Left kidney (tissue), 2 donors: ENCODE data around the gene TXNDC11. TPM values are rescaled to one million over a fixed set of nuclear protein-coding genes. Genes with fewer than 3 reads are reported as not detected.
A peak's percentile ranks its signal among the peaks of the same experiment; 100 is the strongest.

ENCODE experiments used
- DNase-seq: peaks from one replicate; pipeline ENCODE4 v3.0.0-alpha.2; 2013
- polyA plus RNA-seq: library from polyadenylated mRNA; unstranded; fragments of 120-200 nt; gene quantifications from one replicate; pipeline ENCODE4 v1.2.1, GENCODE V29; 2013; ENCODE audit not compliant: insufficient read length

Gene TXNDC11
- polyA plus RNA-seq, 1 donor = 38.3 TPM

GRCh38 chr16:11658896-11659708 is 83.6 kb downstream of the TXNDC11 start:
- no peak for DNase-seq

- no peak for DNase-seq
These were observed 85.1 kb downstream of the TXNDC11 start for GRCh38 chr16:11657556-11657955.

DNA sequence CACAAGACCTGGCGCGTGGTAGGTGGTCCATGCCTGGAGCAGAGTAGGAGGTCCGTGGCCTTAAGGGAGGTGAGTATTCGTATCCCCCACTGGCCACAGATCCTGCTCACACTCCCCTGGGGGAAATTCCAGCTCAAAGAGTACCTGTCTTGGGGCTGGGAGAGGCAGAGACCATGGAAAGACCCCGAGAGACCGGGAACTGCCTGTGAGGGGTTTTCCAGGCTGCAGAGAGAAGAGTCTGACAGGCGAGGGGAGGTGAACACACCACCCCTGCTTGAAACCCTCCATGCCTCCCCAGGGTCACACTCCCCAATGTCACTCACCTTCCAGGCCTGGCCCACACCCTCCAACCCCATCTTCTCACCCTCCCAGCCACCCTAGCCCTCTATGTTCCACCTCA is 87.0 kb downstream of the TXNDC11 start:
- no peak for DNase-seq

- DNase-seq = no peak
These were observed 90.9 kb downstream of the TXNDC11 start for GRCh38 chr16:11651796-11652195.

GRCh38 chr16:11650641-11651591 is 91.7 kb downstream of the TXNDC11 start:
- no peak for DNase-seq

DNA sequence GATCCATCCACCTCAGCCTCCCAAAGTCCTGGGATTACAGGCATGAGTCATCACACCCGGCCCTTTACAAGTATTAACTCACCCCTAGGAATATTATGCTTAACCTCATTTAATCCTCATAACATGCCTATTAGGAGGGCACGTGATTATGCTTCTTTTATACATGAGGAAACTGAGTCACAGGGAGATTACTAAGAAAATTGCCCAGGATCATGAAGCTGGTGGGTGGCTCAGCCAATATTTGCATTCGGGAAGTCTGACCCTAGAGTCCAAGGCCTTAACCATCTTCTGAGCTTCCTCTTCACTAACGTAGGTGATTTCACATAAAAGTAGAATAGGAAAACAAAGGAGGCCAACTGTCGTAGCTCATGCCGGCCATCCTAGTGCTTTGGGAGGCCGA is 93.4 kb downstream of the TXNDC11 start:
- no peak for DNase-seq

DNA sequence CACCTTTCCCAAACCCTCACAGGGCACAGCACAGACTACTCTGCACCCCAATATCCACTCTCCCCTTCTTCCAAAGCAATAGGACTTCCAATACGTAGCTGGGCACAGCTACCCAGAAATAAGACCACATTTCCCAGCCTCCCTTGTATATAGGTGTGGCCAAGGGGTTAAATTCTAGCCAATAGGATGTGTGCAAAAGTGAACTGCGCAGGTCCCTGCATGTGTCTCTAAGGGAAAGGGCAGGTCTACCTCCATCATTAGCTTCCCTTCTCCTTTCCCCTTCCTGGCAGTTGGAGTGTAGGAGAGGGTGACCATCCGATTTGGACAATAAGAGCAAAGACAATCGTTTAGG is 99.9 kb downstream of the TXNDC11 start:
- DNase-seq = no peak

- peak; percentile 55 for DNase-seq
These were observed 101.5 kb downstream of the TXNDC11 start for GRCh38 chr16:11640987-11641817.

DNA sequence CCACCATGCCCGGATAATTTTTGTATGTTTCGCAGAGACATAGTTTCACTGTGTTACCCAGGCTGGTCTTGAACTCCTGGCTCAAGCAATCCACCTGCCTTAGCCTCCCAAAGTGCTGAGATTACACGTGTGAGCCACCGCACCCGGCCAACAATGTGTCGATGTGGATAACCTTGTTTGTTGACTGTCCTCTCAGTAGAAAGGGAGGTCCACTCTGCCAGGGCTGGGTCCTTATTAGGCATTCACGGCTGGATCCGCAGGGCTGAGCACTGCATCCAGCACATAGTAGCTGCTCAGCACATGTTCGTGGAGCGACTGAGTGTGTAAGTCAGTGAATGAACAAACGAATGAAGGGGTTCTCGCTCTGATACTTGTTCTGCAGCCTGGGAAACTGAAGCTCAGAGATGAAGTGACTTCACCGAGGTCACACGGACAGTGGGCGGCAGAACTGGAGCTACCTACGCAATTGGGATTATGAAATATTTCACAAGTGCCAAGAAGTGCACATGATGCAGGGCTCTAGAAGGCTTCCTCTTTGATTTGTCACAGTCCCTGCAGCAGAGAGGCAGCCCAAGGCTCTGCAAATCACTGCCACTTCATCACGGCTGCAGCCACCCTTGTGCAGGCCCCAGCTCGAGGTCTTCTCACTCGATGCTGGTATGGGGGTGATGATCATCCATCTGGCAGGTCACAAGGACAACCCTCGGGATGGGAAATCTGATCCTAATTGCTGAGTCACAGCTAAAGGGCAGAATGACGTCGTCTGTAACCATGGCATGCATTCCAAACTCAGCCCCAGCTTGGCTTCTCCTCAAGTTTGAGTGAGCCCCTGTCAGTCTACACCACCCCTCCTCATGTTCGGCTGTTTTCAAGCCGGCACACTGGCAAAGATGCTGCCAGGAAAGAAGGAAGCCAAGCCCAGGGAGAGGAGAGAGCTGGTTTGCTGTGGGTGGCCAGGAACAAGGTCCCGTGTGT is 102.4 kb downstream of the TXNDC11 start:
- DNase-seq = peak; percentile 49

DNA sequence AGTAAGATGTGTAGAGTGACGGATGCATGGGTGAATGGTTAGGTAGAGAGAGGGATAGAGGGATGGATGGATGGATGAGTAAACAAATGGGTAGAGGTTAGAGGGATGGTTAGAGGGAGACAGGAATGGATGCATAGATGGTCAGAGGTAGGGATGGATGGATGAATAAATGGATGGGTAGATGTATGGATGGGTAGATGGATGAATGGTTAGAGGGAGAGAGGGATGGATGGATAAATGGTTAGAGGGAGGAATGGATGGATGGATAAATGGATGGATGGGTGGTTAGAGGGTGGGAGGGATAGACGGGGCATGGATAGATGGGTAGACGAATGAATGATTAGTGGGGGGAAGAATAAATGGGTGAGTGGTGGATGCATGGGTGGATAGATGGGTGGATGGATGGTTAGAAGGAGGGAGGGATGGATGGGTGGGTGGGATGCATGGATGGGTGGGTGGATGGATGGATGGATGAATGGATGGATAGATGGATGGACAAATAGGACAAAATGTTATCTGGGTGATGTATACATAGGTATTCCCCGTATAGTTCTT is 103.6 kb downstream of the TXNDC11 start:
- DNase-seq = no peak

DNA sequence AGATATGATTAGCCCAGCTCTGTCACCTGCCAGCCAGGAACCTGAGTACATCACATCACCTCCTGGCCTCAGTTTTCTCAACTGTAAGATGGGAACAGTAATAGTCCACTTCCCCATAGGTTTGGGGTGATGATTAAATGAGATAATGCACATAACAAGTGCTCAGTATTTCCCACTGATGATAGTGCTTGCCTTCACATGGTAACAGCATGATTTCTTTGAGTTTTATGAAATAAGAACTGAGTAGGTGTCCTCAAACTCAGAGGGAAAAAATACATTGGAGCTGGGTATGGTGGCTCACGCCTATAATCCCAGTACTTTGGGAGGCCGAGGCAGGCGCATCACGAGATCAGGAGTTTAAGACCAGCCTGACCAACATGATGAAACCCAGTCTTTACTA is 104.5 kb downstream of the TXNDC11 start:
- DNase-seq = no peak

- no peak for DNase-seq
These were observed 105.3 kb downstream of the TXNDC11 start for GRCh38 chr16:11637320-11637719.

- DNase-seq = no peak
These were observed 106.4 kb downstream of the TXNDC11 start for GRCh38 chr16:11636172-11636721.

DNA sequence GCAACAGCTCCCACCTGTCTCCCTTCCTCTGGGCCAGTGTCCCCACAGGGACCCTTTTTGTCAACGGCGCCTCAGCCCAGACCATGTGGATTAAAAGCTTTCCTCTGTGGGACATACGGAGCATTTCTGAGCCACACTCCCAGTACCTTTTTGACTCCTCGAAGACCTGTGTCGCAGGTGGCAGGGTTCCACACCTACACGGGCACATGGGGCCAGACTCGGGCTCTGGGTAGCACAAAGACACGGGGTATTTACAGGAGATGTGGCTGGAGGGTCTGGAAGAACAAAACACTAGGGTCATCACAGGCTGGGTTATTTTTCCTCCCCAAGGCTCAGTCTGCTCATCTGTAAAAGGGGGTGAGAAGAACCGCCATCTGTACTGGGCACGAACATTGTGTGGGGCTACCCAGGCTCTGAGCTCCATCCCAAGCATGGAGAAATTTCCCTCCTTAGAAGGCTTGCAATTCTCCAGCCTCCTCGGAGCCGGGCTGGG is 106.9 kb downstream of the TXNDC11 start:
- no peak for DNase-seq

DNA sequence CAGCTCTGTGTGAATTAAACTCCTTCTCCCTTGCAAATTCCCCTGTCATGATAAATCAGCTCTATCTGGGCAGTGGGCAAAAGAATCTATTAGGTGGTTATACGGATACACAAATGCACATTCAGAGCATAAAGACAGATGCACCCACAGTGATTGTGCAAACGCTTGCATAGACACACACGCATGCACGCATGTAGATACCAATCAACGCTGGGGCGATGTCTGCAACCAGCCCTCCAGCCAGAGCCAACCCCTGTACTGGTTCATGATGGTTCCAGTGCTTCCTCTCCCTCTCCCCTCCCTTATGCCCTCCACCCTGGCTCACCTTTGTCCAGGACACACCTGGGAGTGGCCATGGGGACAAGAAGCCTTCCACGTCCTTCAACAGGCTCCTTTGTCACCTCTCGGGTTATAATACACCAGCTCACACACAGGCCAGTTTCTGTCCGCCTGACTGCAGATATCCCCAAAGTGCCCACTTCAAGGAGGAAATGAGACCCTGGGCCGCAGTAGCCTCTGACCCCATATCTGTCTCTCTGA is 107.5 kb downstream of the TXNDC11 start:
- DNase-seq = no peak

GRCh38 chr16:11634312-11634711 is 108.3 kb downstream of the TXNDC11 start:
- DNase-seq = no peak

- no peak for DNase-seq
These were observed 109.5 kb downstream of the TXNDC11 start for GRCh38 chr16:11633113-11633512.

GRCh38 chr16:11632455-11632939 is 110.2 kb downstream of the TXNDC11 start:
- peak; percentile 68 for DNase-seq

DNA sequence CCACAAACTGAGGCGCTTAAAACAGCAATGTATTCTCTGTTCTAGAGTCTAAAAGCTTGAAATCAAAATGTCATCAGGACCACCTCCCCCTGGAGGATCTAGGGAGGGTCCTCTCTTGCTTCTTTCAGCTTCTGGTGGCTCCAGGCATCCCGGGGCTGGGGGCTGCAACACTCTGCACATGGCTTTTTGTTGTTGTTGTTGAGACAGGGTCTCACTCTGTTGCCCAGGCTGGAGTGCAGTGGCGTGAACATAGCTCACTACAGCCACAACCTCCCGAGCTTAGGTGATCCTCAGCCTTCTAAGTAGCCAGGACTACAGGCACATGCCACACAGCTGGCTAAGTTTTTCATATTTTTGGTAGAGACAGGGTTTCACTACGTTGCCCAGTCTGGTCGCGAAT is 111.4 kb downstream of the TXNDC11 start:
- DNase-seq = no peak

DNA sequence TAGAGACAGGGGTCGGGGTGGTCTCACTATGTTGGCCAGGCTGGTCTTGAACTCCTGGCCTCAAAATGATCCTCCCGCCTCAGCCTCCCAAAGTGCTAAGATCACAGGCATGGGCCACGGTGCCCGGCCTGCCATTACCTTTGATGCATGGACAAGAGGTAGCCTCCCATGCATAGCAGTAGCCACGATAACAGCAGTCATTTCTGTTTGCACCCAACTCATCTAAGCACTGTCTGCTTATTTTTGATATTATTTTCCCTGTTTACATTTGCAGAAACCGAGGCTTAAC is 111.9 kb downstream of the TXNDC11 start:
- no peak for DNase-seq
